ENCODE results near the gene BCAN. TPM values are rescaled to one million over a fixed set of nuclear protein-coding genes. Genes with fewer than 3 reads are reported as not detected.

Gene BCAN
- total RNA-seq, 1 experiment from 2014 or later = 1.2 TPM

- H4K91ac ChIP-seq (ENCODE audit: insufficient read length, low read depth, low read length) = no peak overlapping the region
- no peak overlapping the region for H3K14ac ChIP-seq (ENCODE audit: insufficient read depth, low read length)
- no peaks in the 10 kb centered on the region for H3K79me1 ChIP-seq (ENCODE audit: insufficient read depth, low read depth, low read length, poor library complexity, severe bottlenecking)
- H3K27ac ChIP-seq (ENCODE audit: insufficient read length, low read depth, low read length) = no peak overlapping the region
- WGBS (ENCODE audit: extremely low coverage, insufficient read length, low lambda C conversion rate) = no CpG with 5 or more reads among the region's 10 CpGs
- no peak overlapping the region for H3K4me3 Mint-ChIP-seq
- no peak overlapping the region for H2BK20ac ChIP-seq (ENCODE audit: low read depth, low read length, poor library complexity, severe bottlenecking)
- no peaks in the 10 kb centered on the region for H4K20me1 ChIP-seq (ENCODE audit: control insufficient read depth, insufficient read depth, insufficient read length)
- DNase-seq = no peak
- H3K9me3 ChIP-seq (ENCODE audit: control insufficient read depth, low read depth, low read length) = no peaks in the 10 kb centered on the region
- H3K9ac ChIP-seq (ENCODE audit: extremely low read depth, insufficient read length, low read length) = no peak overlapping the region
- peaks cover 14 to 17% of the 10 kb centered on the region in 2 experiments for H3K4me1 Mint-ChIP-seq
- peaks cover 4% of the 10 kb centered on the region; the same call in 1 of the 2 replicates for H3K27me3 ChIP-seq (ENCODE audit: insufficient read depth, low read length)
- no peak overlapping the region for H4K5ac ChIP-seq (ENCODE audit: insufficient read length, low read depth, low read length)
- no peaks in the 10 kb centered on the region for H3K79me2 ChIP-seq (ENCODE audit: insufficient read depth, low read length)
- TF ChIP-seq, protein P1, sequence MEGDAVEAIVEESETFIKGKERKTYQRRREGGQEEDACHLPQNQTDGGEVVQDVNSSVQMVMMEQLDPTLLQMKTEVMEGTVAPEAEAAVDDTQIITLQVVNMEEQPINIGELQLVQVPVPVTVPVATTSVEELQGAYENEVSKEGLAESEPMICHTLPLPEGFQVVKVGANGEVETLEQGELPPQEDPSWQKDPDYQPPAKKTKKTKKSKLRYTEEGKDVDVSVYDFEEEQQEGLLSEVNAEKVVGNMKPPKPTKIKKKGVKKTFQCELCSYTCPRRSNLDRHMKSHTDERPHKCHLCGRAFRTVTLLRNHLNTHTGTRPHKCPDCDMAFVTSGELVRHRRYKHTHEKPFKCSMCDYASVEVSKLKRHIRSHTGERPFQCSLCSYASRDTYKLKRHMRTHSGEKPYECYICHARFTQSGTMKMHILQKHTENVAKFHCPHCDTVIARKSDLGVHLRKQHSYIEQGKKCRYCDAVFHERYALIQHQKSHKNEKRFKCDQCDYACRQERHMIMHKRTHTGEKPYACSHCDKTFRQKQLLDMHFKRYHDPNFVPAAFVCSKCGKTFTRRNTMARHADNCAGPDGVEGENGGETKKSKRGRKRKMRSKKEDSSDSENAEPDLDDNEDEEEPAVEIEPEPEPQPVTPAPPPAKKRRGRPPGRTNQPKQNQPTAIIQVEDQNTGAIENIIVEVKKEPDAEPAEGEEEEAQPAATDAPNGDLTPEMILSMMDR (conservative IDR thresholded peaks at IDR 0.05) = no peak
- H2BK12ac ChIP-seq (ENCODE audit: insufficient read length, low read depth, low read length) = no peak overlapping the region
- no peaks in the 10 kb centered on the region for H3K36me3 Mint-ChIP-seq (ENCODE audit: insufficient read depth in 1 of 3, low read depth in 3 of 3)
- H4K8ac ChIP-seq (replicated peaks; ENCODE audit: insufficient read length, low read depth, low read length) = no peak overlapping the region
- H3K4me1 ChIP-seq (ENCODE audit: insufficient read depth, low read length) = no peaks in the 10 kb centered on the region; the same call in 1 of the 2 replicates
- no peaks in the 10 kb centered on the region; a peak in 1 of 5 replicates for H3K9me3 Mint-ChIP-seq
- no peak overlapping the region for H3K4ac ChIP-seq (ENCODE audit: low read depth, low read length)
- peaks cover 94% of the 10 kb centered on the region for H3K27me3 Mint-ChIP-seq (ENCODE audit: low read depth)
- no peak overlapping the region for H3T11ph ChIP-seq (ENCODE audit: low read length)
- H2BK120ac ChIP-seq (ENCODE audit: low read depth, low read length, poor library complexity, severe bottlenecking) = no peak overlapping the region
- no peak overlapping the region for H3K56ac ChIP-seq (ENCODE audit: insufficient read length, low read depth, low read length)
- no peak overlapping the region for H3K18ac ChIP-seq (ENCODE audit: insufficient read length, low read depth, low read length)
- no peak overlapping the region for H2AFZ ChIP-seq (ENCODE audit: low read length)
- no peak overlapping the region for H2AK5ac ChIP-seq (ENCODE audit: insufficient read length, low read length)
- no peak overlapping the region for H3K27ac Mint-ChIP-seq
- H2BK5ac ChIP-seq (ENCODE audit: insufficient read length, low read length) = no peak overlapping the region
- no peak overlapping the region for H2BK15ac ChIP-seq (ENCODE audit: low read depth, low read length)
- no peak overlapping the region for H3K4me2 ChIP-seq (ENCODE audit: insufficient read depth, insufficient read length, low read length)
- peaks cover 2% of the 10 kb centered on the region for H3K23me2 ChIP-seq (ENCODE audit: insufficient read length, low read depth, low read length, poor library complexity, severe bottlenecking)
- H3K23ac ChIP-seq (ENCODE audit: insufficient read length, low read depth, low read length) = no peak overlapping the region
These were observed 5.4 kb downstream of the BCAN start for GRCh38 chr1:156647351-156647750.
